Liver (tissue), 3 donors: ENCODE results near the gene AGA.

ENCODE experiments used
- CTCF ChIP-seq: fragments of 150-350 bp; IDR thresholded peaks from 2 replicates; pipeline ENCODE4 v1.5.1; 2017; ENCODE audit warnings: improper control_type of control experiment, low read depth, low read length; ENCODE audit not compliant: missing input control
- EGR1 ChIP-seq, 2 donors: IDR thresholded peaks; 2 replicates each; pipeline ENCODE4 v1.6.1; 2016 to 2018; ENCODE audit warnings: antibody characterized with exemption in 2 of 2, low read depth in 2 of 2
- FOXA1 ChIP-seq: IDR thresholded peaks from 2 replicates; pipeline ENCODE4 v1.6.1; 2016; ENCODE audit warnings: antibody characterized with exemption
- GABPA ChIP-seq, 2 donors: IDR thresholded peaks in 1 of 2; conservative IDR thresholded peaks in 1 of 2; 2 replicates each; pipeline ENCODE4 v1.6.1; 2016; ENCODE audit warnings: antibody characterized with exemption in 2 of 2, mild to moderate bottlenecking in 1 of 2, moderate library complexity in 1 of 2
- JUND ChIP-seq, 2 donors: IDR thresholded peaks; 2 replicates each; pipeline ENCODE4 v1.6.1; 2016; ENCODE audit warnings: antibody characterized with exemption in 2 of 2
- MAX ChIP-seq: IDR thresholded peaks from 2 replicates; pipeline ENCODE4 v1.6.1; 2016; ENCODE audit warnings: antibody characterized with exemption
- RAD21 ChIP-seq, 2 donors: IDR thresholded peaks; 2 replicates each; pipeline ENCODE4 v1.6.1; 2016; ENCODE audit warnings: antibody characterized with exemption in 2 of 2, mild to moderate bottlenecking in 2 of 2
- RXRA ChIP-seq, 2 donors: IDR thresholded peaks; 2 replicates each; pipeline ENCODE4 v1.6.1; 2017 to 2018; ENCODE audit warnings: antibody characterized with exemption in 2 of 2, mild to moderate bottlenecking in 1 of 2
- TAF1 ChIP-seq: conservative IDR thresholded peaks from 2 replicates; pipeline ENCODE4 v1.6.1; 2016; ENCODE audit warnings: antibody characterized with exemption, mild to moderate bottlenecking
- YY1 ChIP-seq: IDR thresholded peaks from 2 replicates; pipeline ENCODE4 v1.6.1; 2016; ENCODE audit warnings: antibody characterized with exemption, mild to moderate bottlenecking
- ZBTB33 ChIP-seq: IDR thresholded peaks from 2 replicates; pipeline ENCODE4 v1.6.1; 2016; ENCODE audit warnings: antibody characterized with exemption
- TF ChIP-seq, protein P1 (sequence below): IDR thresholded peaks from 2 replicates; pipeline ENCODE4 v1.6.1; 2016; ENCODE audit warnings: antibody characterized with exemption, mild to moderate bottlenecking
- TF ChIP-seq, protein P2 (sequence below): IDR thresholded peaks from 2 replicates; pipeline ENCODE4 v1.6.1; 2016; ENCODE audit warnings: antibody characterized with exemption
- donor health status: healthy.
- donor health status: healthy.

DNA sequence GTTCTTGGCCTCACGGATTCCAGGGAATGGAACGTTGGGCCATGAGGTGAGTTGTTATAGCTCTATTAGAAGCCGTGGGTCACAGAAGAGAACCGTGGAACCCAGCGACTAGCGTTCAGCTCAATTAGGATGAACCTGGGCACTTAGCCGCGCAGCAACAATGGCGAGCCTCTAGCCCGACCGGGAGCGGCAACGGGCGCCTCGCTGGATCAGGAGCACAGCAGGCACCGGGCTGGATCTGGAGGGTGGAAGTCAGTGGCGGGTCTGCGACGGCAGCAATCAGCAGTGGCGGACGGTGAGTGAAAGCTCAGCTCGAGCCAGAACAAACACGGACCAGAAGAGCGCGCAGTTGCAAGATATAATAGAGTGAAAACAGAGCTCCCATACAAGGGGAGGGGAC is 34.2 kb downstream of the AGA start:
- no peak for TF ChIP-seq CTCF
- no peak for TF ChIP-seq TAF1
- TF ChIP-seq YY1: no peak
- no peak for TF ChIP-seq MAX
- TF ChIP-seq GABPA (IDR thresholded peaks at IDR 0.05 in 1 of 2, conservative IDR thresholded peaks at IDR 0.05 in 1 of 2): no peak
- TF ChIP-seq EGR1 (IDR thresholded peaks at IDR 0.05; ENCODE audit: low read depth in 2 of 2): no peak
- TF ChIP-seq JUND (IDR thresholded peaks at IDR 0.05): no peak
- no peak for TF ChIP-seq RXRA (IDR thresholded peaks at IDR 0.05)
- TF ChIP-seq, protein P1, sequence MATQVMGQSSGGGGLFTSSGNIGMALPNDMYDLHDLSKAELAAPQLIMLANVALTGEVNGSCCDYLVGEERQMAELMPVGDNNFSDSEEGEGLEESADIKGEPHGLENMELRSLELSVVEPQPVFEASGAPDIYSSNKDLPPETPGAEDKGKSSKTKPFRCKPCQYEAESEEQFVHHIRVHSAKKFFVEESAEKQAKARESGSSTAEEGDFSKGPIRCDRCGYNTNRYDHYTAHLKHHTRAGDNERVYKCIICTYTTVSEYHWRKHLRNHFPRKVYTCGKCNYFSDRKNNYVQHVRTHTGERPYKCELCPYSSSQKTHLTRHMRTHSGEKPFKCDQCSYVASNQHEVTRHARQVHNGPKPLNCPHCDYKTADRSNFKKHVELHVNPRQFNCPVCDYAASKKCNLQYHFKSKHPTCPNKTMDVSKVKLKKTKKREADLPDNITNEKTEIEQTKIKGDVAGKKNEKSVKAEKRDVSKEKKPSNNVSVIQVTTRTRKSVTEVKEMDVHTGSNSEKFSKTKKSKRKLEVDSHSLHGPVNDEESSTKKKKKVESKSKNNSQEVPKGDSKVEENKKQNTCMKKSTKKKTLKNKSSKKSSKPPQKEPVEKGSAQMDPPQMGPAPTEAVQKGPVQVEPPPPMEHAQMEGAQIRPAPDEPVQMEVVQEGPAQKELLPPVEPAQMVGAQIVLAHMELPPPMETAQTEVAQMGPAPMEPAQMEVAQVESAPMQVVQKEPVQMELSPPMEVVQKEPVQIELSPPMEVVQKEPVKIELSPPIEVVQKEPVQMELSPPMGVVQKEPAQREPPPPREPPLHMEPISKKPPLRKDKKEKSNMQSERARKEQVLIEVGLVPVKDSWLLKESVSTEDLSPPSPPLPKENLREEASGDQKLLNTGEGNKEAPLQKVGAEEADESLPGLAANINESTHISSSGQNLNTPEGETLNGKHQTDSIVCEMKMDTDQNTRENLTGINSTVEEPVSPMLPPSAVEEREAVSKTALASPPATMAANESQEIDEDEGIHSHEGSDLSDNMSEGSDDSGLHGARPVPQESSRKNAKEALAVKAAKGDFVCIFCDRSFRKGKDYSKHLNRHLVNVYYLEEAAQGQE: no peak
- no peak for TF ChIP-seq FOXA1
- no peak for TF ChIP-seq RAD21 (IDR thresholded peaks at IDR 0.05)
- TF ChIP-seq, protein P2, sequence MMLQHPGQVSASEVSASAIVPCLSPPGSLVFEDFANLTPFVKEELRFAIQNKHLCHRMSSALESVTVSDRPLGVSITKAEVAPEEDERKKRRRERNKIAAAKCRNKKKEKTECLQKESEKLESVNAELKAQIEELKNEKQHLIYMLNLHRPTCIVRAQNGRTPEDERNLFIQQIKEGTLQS: no peak
- no peak for TF ChIP-seq ZBTB33
